Measurements from ENCODE around the gene GRIK3.

Gene GRIK3

DNA sequence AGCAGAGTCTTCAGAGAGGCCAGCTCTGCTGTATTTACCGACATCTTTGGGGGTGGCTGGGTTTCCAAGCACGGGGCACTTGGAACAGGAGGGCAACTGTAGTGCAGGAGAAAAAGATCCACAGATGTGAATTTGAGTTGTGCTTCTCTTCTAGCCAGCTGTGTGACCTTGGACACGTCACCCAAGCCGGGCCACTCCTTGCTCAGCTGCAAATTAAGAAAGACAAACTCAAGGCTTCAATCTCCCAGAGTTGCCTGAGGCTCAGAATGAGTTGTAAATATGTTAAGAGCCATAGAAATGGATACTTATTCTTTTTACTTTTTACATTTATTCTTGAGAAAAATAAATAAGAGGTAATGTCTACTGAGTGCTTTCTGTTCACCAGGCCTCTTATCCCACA, 24.3 kb downstream of the GRIK3 start:
- DNase-seq, result no peak

DNA sequence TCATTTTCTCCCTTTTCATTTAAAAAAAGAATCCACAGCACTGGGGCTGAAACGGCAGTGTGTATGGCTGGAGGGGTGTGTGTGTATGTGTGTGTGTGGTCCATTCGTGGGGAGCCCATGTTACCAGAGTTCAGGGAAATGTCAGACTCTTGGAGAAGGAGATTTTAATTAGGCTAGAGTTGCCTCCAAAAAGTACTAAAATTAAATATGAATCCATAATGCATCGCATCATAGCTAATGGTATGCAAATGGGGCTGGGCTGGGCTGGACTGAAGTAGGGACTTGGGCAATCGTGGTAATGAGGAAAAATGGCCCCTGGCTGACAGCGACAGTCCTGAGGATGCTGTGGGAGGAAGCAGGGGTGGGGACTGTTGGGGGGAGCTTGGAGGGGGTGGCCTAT, 24.8 kb downstream of the GRIK3 start:
- no peak for DNase-seq

DNA sequence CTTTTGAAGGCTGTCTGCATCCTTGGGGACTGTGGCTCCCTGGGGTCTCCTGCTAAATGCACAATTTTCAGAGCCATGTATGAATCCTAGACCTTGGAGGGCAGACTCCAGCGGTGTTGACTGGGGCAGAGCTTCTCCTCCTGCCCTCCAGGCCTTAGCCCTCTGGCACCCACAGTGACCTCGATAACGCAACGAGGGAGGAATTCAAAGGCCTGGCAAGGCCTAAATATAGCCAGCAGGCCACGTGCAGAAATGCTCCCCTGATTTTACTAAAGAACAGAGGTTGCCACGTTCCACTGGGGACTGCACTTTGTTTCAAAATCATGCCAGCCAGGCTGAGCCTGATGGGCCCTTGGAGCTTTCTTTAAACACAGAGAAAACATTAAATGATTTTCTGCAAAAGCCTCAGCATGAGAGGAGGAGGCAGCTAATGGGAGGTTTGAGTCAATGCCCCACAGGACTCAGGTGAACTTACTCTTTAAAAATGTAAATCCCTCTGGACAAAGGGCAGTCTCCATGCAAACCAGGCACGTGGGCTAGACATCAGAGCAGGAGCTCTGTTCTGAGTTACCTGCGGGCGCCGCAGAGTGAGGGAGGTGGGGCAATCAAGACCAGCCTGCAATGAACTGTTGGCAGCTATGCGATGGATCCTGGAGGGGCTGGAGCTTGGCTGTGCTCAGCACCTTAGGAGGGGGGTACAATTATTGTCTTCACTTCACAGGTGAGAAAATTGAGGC, 28.0 kb downstream of the GRIK3 start:
- DNase-seq, result no peak

DNA sequence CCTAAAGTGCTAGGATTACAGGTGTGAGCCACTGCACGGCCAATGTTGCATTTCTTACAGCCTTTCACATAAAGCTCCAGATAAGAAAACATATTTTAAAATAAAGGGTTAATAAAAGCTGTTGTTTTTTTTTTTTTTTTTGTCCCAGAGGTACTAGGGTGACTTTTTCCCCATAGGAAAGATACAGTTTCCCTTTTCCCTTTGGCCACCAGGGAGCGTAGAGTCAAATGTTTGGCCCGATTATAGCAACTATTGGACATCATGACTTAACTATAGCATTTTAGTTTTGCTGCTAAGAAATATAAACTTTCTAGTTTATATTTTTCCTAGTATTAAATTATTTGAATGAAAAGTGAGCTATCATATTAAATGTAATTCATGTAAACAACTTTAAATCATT, 31.4 kb downstream of the GRIK3 start:
- no peak for DNase-seq

DNA sequence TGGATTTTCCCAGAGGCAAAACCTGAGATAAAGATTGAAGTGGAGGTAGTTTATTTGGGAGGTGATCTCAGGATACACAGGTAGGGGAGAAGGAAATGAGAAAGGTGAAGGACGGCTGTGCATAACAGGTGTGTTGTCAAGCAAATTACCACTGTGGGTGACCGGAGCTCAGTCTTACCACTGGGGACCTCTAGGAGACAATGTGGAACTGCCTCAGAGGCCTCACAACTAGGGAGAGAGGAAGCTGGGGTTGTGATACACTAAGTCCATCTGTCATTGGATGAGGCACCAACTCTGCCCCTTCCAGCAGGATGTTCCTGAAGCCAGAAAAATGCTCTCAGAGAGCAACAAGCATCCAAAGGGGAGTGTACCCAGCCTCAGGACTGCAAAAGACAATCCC, 32.6 kb downstream of the GRIK3 start:
- no peak for DNase-seq

DNA sequence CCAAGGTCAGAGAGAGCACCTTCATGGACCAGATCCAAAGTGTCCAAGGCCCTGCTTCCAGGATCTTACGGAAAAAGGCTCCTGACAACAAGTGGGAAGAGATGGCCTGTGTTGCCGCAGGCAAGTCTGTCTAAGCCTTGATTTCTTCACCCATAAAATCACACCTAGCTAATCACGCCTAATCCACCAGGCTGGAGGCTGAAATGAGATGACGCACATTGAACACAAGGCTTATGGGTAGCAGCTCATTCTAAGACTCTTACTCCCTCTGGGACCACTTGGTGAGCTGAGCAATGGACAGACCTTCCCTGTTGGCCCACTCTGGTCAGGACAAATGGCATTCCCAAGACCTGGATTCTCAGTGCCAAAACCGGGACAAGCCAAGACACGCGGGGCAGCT, 38.2 kb downstream of the GRIK3 start:
- DNase-seq, result no peak

DNA sequence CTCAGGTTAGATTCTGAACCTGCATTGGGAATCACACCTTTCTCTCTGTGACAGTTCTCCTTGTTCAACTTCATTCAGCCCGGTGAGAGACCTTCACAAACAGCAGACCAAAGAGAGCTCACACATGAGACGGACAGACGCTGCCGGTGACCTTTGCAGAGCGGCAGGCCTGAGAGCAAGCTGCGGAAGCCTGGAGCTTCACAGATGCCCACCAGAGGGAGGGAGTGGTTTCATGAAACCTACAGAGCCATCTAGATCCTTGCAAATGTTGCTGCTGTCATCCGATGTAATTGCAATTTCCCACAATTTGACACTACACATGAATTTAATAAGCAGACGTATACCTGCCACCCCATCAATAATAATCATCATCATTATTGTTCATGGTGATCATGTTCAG, 39.4 kb downstream of the GRIK3 start:
- no peak for DNase-seq

DNA sequence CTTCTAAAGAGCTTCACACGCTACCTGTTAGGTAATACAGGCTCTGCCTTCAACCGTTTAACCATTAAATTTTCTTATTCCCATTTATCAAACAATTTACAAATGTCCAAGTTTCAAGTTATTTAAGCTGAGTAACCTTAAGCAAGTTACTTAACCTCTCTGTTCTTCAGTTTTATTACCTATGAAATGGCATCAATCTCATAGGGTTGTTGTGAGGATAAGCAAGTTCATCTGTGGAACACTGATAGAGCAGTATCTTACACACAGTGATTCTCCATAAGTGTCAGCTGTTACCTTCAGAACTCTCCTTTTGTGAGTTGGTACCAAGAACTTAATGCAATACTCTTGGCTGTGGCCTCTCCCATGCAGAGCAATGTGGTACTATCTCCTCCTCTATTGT, 40.0 kb downstream of the GRIK3 start:
- DNase-seq, result no peak

DNA sequence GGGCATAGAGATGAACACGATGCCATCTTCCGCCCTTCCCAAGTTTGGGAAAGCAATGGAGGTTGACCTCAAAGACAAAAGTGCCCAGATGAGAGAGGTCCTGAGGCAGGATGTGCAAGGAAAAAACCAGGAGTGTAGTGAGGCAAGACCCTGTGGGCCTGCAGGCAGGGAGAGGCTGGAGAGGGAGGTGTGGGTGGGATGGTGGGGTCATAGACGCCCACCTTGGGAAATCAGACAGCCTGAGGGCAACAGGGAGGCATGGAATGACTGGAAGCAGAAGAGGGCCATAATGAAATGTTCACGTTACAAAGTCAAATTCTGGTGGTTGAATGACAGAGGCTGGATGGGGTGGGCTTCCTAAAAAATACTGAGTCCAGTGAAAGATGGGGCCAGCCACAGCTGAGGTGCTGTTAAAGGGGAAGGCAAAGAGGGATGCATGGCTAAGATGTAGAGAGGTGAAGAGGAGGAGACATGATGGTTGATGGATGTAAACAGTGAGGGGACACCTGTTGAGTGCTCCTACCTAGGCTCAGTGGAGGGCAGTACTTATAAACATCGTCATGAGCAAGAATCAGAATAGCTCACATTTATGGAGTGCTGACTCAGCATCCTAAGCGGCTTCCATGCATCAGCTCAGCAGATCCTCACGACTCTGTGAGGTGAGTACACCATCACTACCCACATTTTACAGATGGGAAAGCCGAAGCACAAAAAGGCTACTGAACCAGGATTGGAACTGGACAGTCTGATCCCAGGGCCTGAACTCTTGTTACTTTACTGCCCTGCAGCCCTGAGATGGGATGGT, 42.0 kb downstream of the GRIK3 start:
- no peak for DNase-seq

DNA sequence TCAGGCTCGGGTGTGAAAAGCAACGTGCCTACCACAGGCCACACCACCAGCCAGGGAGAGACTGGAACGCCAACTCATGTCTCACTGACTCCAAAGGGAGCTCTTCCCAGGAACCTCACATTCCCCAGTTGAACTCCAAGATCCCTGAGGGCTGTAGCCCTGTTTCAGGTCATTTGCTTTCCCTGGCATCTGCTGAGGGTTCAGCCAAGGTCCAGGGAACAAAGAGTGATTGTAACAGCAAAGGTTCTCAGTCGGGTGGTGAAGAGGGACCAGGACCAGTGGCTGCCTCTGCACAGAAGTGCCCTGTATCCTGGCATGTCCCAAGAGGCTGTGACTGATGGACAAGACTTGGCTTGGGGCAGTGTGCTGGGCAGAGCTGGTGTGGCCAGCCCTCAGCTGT, 42.8 kb downstream of the GRIK3 start:
- no peak for DNase-seq

DNA sequence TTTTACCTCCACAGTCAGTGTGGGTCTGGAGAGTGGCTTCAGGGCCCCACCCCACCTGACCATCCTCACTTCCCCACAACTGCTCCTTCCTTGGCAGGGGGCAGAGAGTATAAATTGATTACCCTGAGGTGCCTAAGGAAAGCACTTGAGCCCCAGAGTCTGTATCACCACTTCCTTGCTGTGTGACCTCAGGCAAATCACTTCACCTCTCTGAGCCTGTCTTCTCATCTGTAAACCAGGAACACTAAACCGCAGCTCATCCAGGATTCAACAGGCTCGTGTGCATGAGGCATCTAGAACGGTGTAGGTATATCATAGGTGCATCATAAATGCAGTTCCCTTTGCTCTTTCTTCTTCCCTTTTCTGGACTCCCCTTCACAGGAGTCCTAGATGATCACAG, 43.4 kb downstream of the GRIK3 start:
- no peak for DNase-seq

DNA sequence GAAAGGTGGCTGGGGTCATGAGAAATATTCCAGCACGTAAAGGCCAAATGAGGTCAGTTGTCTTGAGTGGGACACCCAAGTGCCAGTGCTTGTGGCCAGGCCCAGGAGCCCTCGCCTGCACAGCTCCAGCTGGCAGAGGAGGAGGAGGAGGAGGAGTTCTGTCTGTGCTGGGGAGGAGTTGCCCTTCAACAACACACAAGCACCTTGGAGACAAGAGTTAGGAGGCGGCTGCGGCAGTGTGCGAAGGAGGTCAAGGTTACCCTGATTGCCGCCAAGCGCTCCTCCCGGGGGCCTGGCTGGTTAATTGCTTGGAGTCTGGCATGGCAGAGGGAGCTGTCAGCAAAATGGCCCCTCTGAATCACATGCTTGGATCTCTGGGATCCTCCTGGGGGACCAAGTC, 45.1 kb downstream of the GRIK3 start:
- DNase-seq, result no peak

DNA sequence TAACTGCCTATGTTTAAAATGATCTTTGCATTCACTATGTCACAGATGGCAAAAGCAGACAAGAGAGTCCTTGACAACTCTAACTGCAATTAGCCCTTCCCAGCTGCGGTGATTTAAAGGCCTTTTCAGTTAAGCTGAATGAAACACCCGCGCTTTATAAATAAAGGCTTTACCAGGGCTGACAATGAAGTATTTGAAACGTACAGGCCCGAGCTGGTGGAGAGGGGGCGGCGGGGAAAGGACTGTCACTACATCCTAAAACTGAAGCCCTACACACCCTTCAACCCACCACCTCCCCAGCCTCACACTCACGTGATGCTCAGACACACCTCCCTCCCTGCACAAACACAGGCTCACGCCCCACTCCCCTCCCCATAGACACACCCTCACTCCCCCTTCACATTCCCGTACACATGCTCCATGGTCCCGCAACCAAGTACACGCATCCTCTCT, 45.5 kb downstream of the GRIK3 start:
- no peak for DNase-seq

DNA sequence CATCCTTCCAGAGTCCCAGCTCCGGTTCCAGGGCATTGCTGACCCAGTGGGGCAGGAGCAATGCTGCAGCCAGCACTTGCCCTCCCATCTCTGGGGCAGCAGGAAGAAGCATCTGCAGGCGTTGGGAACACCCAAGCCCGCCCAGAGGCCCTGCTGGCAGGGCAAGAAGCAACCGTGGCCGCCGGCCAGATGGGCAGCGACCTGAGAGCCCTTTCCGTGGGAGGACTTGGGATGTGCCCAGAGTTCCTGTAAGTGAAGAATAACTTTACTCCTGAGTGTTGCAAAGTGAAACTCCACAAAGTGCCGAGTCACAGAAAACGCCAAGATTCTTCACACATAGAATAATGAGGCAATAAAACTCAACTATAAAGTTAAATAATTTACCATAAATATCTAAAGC, 46.0 kb downstream of the GRIK3 start:
- no peak for DNase-seq

DNA sequence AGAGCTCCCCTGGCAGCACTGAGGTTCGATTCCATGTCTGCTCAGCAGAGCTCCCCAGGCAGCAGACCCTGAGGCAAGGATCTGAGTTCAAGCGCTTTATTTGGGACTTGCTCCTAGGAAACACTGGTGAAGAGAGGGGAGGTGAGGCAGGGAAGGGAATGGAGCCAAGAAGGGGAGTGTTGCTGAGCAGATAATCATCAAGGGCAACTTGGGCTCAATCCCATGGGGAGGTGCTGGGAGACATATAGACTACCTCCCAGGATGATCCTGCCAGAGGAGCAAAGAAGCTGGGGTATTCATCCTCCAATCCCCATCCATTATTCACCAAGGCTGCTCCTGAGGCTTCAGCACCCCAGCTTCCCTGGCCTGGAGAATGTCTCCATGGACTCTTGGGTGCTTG, 47.0 kb downstream of the GRIK3 start:
- no peak for DNase-seq

DNA sequence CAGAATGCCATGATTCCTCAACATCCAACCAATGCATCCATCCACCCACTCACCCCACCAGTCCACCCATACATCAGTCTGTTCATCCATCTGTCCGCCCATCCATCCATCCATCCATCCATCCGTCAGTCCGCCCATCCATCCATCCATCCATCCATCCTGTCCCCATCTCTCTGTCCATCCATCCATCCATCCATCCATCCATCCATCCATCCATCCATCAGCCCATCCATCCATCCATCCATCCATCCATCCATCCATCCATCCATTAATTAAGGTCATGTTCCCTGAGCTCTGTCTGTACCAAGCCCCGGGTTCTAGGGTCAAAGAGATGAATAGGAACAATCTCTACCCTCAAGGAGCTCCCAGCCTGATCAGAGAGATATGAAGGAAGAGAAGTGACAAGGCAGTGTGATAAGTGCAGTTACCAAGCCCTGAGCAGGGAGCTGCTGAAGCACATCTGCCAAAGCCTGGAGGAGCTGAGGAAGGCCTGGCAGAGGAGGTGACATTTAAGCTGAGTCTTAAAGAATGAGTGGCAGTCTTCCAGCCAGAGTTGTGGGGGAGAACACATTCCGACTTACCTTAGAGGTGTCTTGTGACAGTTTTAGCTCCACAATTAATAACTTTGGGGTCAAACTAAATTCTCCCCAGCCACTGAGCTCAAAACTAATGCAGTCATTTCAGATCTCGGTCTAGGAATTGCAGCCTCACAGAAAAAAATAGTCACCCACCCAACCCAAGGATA, 47.9 kb downstream of the GRIK3 start:
- no peak for DNase-seq

DNA sequence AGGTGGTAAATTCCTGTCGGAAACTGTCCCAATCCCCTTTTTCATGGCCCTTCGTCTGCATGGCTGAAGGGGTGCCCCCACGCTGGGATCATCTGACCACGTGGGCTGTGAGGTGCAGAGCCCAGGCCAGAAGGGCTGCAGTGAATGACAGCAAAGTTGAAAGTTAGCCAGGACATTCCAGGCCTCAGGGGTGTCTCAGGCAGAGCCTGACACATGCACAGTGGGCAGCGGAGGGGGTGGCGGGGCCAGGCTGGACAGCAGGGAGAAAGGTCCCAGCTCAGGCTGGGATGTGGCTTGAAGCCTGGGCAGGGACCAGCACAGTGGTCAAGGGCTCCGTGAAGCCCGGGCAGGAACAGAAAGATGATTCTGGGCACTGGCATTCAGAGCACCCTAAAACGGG, 49.6 kb downstream of the GRIK3 start:
- DNase-seq, result no peak

DNA sequence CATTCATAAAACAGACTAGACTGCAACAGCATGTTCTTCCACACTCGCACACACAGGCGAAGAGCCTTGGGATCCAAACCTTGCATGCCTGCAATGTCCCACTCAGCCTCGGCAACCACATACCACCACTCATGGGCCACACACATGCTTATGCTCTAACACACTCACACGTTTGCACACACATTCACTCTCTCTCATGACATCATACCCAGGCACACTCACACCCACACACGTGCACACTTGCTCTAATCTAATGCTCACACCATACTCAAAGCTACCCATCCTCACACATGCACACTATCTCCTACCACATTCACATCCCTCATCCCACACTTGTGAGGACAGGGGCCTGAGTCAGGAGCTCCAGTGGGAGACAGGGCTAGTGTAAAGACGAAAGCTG, 50.3 kb downstream of the GRIK3 start:
- no peak for DNase-seq

DNA sequence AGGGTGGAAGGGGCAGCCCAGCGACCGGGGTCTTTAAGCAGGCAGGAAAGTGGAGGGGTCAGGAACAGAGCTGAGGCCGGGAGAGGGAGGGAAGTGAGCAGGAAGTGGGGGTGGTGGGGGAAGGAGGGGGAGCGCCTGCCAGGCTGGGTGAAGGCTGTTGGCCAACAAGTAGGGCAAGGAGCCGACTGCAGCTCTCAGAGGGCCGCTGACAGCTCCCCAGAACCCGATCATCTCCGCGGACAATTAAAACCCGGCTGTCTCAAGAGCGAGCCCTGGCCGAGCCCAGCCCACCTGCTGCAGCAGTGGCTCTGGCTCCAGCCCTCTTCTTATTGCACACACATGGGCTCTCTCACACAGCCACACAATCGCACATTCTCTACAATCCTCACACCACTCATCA, 51.6 kb downstream of the GRIK3 start:
- DNase-seq, result no peak

DNA sequence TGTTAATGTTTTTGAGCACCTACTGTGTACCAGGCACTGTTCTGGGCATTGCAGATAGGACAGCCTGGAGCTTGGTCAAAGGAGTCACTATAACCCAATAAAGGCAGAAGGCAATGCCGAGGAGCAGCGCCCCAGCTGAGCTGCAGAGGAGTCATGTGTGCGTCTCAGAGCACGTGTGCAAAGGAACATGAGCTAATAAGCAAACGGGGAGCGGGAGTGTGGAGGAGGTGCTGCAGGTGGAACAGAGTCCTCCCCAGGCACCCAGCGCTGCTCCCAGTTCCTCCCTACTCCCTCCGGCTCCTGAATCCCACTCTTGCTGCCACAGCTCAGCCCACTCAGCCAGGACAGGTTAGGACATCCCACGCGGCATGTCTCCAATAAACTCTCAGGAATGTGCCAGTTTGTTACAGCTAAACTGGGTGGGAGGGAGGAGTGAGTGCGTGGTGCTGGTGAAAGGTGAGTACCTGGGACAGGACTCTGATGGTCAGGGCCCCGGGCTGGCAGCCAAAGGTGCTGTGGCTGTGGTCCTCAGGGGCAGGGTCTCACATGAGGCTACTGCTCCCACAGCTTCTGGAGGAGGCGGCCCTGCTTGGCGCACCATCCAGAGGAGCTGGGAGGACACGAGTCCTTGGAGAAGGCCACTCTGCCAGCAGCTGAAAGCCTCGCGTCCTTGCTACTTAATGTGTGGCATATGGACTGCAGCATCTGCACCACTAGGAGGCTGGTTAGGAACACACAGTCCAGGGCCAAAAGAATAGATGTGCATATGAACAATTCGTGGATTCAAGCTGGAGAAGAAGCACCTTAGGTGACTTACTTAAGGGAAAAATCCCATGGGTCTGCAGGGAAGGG, 52.3 kb downstream of the GRIK3 start:
- no peak for DNase-seq

DNA sequence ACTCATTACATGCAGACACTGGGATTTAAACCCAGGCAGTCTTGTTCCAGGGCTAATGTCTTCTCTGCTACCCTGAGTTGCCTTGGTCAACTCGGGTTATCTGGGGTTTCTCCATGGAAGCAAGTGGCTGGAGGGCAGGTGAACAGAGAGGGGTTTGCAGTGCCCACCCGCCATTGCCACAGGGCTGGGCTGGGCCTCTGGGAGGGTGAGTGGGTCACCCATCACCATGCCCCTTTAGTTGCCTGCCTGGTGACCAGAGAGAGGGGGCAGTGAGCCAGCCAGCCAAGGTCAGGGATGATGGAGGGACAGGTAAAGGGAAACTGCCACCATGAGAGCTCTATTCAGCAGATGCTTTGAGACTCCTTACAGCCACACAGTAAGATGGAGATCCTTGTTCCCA, 53.2 kb downstream of the GRIK3 start:
- DNase-seq, result no peak

DNA sequence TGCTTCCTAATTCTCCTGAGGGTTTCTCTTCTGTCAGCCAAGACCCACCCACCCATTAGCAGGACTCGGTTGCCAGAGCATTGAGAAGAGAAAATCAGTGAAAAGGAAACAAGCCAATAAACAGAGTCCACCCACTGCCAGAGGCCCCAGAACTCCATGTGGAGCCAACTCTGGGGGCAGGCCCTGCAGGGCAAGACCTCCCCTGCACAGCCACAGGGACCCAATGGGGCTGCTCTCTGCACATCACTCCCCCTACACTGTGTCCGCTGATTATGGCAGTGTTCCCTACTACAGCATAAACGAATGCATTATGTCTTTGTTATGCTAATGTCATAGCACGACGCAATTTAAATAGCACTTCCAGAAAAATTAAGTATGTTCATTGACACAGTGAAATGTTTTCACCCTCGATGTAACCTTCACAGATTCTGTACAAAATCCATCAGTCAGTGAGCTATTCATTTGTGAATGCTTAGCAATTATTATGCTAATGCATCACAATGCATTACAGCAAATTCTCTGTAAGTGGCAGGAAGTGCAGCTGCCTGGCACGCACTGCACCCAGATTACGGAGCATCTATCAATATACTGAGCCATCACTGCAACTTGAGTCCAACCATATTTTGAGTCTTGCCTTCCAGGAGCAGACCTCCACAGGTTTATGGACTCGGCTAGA, 56.4 kb downstream of the GRIK3 start:
- no peak for DNase-seq

Measured in stimulated activated CD4-positive, alpha-beta T cell treated with anti-CD3 and anti-CD28 coated beads, Interleukin-4, amount 100 ng/mL, for 4 hours (primary cell).